Gastroesophageal sphincter (tissue), 3 donors: ENCODE results near the gene SMOC1.

Experiments
- CTCF ChIP-seq, 4 experiments: fragments of 200-600 bp in 2 of 4; fragments of 450-650 bp in 2 of 4; sonication (generic) in 1 of 4; IDR thresholded peaks; one replicate each; pipeline ENCODE4 v1.5.1; 2017 to 2019; ENCODE audit warnings: antibody characterized with exemption in 4 of 4, mild to moderate bottlenecking in 2 of 4, moderate library complexity in 2 of 4
- EP300 ChIP-seq: sonication (generic); formaldehyde crosslinking; IDR thresholded peaks from one replicate; pipeline ENCODE4 v1.6.1; 2017; ENCODE audit warnings: antibody characterized with exemption, mild to moderate bottlenecking

- no peak for TF ChIP-seq EP300
- no peak for TF ChIP-seq CTCF (IDR thresholded peaks at IDR 0.05)
These were observed 59.5 kb downstream of the SMOC1 start for GRCh38 chr14:69938751-69939150.
